ENCODE data around the gene STRIP2. TPM values are rescaled to one million over a fixed set of nuclear protein-coding genes. Genes with fewer than 3 reads are reported as not detected.

Gene STRIP2
- total RNA-seq, 1 experiment from 2014 or later: 9.1 TPM

DNA sequence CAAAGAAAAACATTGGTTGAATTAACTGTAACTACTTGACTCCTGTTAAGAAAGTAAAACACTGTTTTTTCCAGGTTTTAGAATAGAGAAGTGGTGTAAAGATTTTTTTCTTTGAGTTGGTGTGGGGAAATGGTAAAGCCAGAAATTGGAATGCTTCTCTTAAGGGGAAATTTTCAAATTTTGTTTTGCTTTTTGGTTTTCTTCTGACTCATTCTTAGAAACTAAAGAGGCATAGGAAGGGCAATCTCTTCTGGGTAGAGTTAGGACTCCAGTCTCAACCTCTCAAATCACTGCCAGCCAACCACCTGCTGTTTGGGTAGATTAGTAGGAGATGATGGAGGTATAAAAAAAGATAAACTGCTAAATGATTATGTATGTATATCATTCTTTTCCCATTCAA, 47.7 kb upstream of the STRIP2 start:
- Histone ChIP-seq H3K9me3 (ENCODE audit: low read depth, low read length, poor library complexity, severe bottlenecking) (no peaks in the 10 kb centered on the region), H3K4me3 (ENCODE audit: low read depth, low read length, poor library complexity, severe bottlenecking) (no peak overlapping the region), H3K4me1 (ENCODE audit: insufficient read depth, low read length, poor library complexity, severe bottlenecking) (peaks cover 18% of the 10 kb centered on the region), H3K27ac (ENCODE audit: low read depth, low read length, poor library complexity, severe bottlenecking) (no peak overlapping the region), H3K27me3 (replicated peaks; ENCODE audit: insufficient read depth, low read depth, low read length, poor library complexity) (no peaks in the 10 kb centered on the region), H3K36me3 (ENCODE audit: insufficient read depth, low read length, poor library complexity, severe bottlenecking) (no peaks in the 10 kb centered on the region)
- intact Hi-C loops (cut with micrococcal nuclease; ENCODE audit: unreplicated experiment): no loop called here
- TF ChIP-seq, protein P1, sequence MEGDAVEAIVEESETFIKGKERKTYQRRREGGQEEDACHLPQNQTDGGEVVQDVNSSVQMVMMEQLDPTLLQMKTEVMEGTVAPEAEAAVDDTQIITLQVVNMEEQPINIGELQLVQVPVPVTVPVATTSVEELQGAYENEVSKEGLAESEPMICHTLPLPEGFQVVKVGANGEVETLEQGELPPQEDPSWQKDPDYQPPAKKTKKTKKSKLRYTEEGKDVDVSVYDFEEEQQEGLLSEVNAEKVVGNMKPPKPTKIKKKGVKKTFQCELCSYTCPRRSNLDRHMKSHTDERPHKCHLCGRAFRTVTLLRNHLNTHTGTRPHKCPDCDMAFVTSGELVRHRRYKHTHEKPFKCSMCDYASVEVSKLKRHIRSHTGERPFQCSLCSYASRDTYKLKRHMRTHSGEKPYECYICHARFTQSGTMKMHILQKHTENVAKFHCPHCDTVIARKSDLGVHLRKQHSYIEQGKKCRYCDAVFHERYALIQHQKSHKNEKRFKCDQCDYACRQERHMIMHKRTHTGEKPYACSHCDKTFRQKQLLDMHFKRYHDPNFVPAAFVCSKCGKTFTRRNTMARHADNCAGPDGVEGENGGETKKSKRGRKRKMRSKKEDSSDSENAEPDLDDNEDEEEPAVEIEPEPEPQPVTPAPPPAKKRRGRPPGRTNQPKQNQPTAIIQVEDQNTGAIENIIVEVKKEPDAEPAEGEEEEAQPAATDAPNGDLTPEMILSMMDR (conservative IDR thresholded peaks at IDR 0.05; ENCODE audit: low read depth, low read length): no peak
- TF ChIP-seq EZH2 (IDR thresholded peaks at IDR 0.05; ENCODE audit: borderline replicate concordance, low read depth, low read length, poor library complexity, severe bottlenecking): no peak
- ChIA-PET POLR2A (ENCODE audit: low non-redundant PET) (no interaction called here), CTCF (no interaction called here)
- DNase-seq (ENCODE audit: low spot score): no peak
- no TSS peak for BruUV-seq (replicated peaks)

DNA sequence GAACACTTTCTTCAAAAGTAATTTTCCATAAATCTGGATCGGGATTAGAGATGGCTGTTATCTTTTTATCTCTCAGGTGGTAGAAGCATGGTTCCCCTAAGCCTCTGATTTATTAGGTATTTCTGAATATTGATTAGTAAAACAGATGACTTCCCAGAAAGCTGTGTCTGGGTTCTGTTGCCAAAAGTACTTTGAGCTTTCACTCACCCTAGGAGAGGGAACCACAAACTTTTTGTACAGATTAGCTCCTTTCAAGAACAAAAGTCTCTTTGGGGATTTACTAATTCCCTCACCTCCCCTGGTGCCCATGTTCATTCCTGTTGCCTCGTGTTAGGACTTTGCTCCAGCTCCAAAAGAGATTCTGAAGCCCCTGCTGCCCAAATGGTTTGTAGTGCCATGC, 46.7 kb upstream of the STRIP2 start:
- no peaks in the 10 kb centered on the region for H3K36me3 ChIP-seq (ENCODE audit: insufficient read depth, low read length, poor library complexity, severe bottlenecking)
- H3K27me3 ChIP-seq (replicated peaks; ENCODE audit: insufficient read depth, low read depth, low read length, poor library complexity): no peaks in the 10 kb centered on the region
- peaks cover 18% of the 10 kb centered on the region for H3K4me1 ChIP-seq (ENCODE audit: insufficient read depth, low read length, poor library complexity, severe bottlenecking)
- no peak for DNase-seq (ENCODE audit: low spot score)
- TF ChIP-seq, protein P1 (conservative IDR thresholded peaks at IDR 0.05; ENCODE audit: low read depth, low read length): no peak
- no peak for TF ChIP-seq EZH2 (IDR thresholded peaks at IDR 0.05; ENCODE audit: borderline replicate concordance, low read depth, low read length, poor library complexity, severe bottlenecking)
- H3K9me3 ChIP-seq (ENCODE audit: low read depth, low read length, poor library complexity, severe bottlenecking): no peaks in the 10 kb centered on the region
- intact Hi-C loops (cut with micrococcal nuclease; ENCODE audit: unreplicated experiment): no loop called here
- POLR2A ChIA-PET (ENCODE audit: low non-redundant PET): no interaction called here
- H3K27ac ChIP-seq (ENCODE audit: low read depth, low read length, poor library complexity, severe bottlenecking): no peak overlapping the region
- no peak overlapping the region for H3K4me3 ChIP-seq (ENCODE audit: low read depth, low read length, poor library complexity, severe bottlenecking)
- no TSS peak for BruUV-seq (replicated peaks)
- CTCF ChIA-PET: no interaction called here

DNA sequence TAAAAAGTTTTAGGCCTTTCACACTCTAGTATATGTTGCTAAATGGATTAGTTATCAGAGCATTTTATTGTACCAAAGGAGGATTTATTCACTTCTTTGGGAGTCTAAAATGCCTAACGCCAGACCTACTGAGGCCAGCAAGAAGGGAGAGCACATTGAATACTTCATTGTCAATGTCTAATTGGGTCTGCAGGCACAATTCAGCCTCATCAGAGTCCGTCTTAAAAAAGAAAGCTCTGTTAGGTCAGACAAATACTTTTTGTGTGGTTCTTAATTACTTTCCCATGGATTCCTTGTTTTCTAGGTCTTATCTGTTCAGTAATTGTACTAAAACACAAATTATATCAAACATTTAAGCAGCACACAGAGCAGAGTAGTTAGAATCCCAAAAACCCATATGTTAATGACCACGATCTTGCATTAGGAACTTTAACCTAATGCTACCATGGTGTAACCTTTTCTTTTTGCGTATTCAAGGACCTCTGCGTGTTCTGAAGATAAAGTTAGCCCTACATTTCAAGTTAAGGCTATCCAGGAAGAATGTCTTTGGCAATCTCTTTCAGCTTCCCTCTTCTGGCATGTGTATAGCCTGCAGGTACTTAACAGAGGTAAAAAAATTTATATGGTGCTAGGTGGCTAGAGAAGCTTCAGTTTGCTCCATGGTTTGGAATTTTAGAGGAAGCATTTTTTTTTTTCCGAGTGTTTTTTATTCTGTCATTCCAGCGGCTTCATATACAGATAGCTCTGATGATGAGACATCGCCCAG, 45.7 kb upstream of the STRIP2 start:
- DNase-seq (ENCODE audit: low spot score): no peak
- BruUV-seq (replicated peaks): no TSS peak
- ChIA-PET POLR2A (ENCODE audit: low non-redundant PET) (no interaction called here), CTCF (interaction anchor here (0.7 to 1.3 kb wide), 2 partner anchors 12 to 370 kb away, joined by 3 to 17 read pairs; no protein-coding TSS in a partner anchor)
- H3K27ac ChIP-seq (ENCODE audit: low read depth, low read length, poor library complexity, severe bottlenecking): no peak overlapping the region
- H3K9me3 ChIP-seq (ENCODE audit: low read depth, low read length, poor library complexity, severe bottlenecking): no peaks in the 10 kb centered on the region
- H3K36me3 ChIP-seq (ENCODE audit: insufficient read depth, low read length, poor library complexity, severe bottlenecking): no peaks in the 10 kb centered on the region
- H3K4me3 ChIP-seq (ENCODE audit: low read depth, low read length, poor library complexity, severe bottlenecking): no peak overlapping the region
- TF ChIP-seq EZH2 (IDR thresholded peaks at IDR 0.05; ENCODE audit: borderline replicate concordance, low read depth, low read length, poor library complexity, severe bottlenecking): no peak
- TF ChIP-seq, protein P1 (conservative IDR thresholded peaks at IDR 0.05; ENCODE audit: low read depth, low read length): no peak
- intact Hi-C loops (cut with micrococcal nuclease; ENCODE audit: unreplicated experiment): no loop called here
- no peaks in the 10 kb centered on the region for H3K27me3 ChIP-seq (replicated peaks; ENCODE audit: insufficient read depth, low read depth, low read length, poor library complexity)
- peaks cover 18% of the 10 kb centered on the region for H3K4me1 ChIP-seq (ENCODE audit: insufficient read depth, low read length, poor library complexity, severe bottlenecking)
